NCI-H1092 (cell line): ENCODE results near the gene CDH4.

Experiments used
- DNase-seq: peaks from one replicate; lab custom pipeline; 2025; lab: John Stamatoyannopoulos, UW

The CDH4 gene

DNA sequence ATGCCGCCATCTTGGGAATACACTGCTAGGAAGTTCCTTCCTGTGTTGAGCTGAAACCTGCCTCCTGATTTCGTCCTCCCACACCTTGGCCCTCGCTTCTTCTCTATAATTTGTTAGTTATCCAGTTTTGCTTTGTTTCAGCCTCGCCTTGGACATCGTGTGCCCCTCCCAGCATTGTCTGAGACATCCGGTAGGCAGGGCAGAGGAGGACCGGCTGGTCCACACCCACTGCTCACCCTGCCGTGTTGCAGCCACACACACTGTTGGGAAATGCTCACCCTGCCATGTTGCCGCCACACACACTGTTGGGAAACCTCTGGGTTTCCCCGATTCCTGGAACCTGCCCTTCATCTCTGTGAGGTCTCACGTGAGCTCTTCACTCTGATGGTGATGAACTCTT is 105.1 kb downstream of the CDH4 start:
- DNase-seq: no peak

DNA sequence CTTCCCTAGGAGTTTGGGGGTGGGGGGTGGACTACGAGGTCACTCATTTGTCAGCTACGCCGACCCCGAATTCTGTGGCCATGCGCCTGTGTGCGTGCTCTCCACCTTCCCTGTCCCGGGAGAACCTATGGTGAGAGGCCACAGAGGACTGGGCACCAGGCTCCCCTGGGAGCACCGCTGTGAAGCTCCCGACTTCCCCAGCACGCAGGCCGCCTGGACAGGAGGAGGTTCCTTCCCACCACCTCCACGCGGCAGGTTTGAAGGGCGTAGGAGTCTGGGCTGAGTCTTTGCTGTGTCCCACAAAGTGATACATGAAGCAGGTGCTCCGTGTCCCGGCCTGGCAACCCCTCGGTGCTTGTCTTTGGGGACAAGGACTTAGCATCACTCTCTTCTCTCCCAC is 107.2 kb downstream of the CDH4 start:
- no peak for DNase-seq

DNA sequence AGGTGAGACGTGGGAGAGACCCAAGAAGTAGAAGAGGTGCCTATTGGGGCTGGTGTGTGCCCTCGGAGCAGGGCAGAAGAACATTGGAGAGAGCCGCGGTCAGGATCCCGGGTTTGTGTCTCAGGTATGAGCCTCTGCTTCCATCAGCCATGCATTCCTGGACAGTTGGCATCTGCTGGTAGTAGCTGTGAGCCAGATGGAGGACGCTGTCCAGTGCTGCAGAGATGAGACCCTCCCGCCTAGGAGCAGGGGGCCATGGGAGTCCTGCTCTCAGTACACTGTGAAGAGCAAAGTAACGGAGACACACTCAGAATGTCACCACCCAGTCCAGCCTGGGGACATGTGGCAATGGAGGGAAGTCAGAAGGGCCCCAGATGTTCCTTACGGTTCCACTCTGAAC is 108.2 kb downstream of the CDH4 start:
- no peak for DNase-seq

DNA sequence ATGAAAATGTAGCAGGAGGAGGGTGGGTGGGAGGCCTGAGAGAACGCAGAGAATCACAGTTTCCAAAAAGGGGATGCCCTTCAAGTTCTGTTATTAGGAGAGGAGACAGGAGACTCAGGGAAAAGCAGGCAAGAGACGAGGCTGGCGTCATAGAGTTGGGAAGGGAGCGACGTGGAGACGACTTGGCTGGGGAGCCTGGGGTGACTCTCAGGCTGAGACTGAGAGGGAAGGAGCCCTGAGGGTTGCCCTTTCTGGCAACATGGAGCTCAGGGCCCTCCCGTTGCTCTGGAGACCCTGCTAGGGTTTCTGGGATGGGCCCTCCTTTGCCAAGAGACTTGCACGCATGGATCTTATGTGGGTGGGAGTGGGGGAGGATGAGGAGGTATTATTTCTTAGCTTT is 108.9 kb downstream of the CDH4 start:
- no peak for DNase-seq

DNA sequence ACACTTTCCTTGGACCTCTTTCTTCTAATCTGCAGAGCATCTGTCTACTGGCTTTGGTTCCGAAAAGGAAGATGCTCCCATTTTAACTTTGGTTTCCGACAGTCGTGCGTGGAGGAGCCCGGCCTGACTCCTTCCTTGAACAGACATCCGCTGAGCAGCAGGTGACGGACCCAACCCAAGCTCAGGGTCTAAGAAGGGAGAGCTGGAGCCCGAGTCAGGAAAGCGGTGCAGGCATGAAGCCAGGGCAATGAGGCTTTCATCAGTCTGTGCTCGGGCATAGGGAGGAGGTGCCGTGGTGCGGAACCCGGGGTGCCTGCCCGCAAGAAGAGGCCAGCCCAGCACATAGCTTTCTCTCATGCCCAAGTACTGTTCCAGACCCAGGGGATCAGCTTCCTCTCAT is 109.4 kb downstream of the CDH4 start:
- DNase-seq: no peak

DNA sequence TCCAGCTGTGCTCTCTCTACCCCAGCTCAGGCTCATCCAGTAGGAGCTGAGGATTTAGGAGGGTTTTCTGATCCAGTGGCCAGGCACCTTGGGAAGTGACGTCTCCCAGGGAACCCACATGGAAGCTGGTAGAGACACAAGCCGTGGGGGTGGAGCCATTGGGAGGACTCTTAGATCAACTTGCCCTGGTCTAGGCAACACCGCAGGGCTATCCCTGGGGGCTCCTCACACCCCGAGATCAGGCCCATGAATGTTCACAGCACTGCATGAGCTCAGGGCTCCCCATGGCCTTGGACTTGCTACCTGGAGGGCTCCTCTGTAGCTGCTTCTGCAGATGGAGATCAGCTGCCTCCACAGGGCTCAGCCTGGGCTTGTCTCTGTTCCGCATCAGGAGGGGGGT is 112.1 kb downstream of the CDH4 start:
- DNase-seq: no peak

DNA sequence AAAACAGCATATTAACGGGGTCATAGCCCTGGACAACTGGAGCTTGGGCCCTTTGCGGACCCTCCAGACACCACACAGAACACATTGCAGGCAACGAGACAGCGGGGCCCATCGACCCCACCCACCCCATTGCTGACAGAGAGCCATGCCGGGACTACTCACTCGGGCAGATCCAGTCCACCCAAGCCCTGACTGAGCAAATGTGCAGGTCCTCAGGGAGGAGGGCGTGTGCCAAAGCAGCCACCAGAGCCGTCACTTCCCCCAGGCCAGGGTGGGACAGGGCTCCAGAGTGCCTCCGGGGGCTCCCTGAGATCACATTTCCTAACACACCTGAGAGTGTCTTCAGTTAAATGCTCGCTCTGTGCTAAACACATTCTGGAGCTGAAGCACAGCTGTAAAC is 114.9 kb downstream of the CDH4 start:
- DNase-seq: no peak

DNA sequence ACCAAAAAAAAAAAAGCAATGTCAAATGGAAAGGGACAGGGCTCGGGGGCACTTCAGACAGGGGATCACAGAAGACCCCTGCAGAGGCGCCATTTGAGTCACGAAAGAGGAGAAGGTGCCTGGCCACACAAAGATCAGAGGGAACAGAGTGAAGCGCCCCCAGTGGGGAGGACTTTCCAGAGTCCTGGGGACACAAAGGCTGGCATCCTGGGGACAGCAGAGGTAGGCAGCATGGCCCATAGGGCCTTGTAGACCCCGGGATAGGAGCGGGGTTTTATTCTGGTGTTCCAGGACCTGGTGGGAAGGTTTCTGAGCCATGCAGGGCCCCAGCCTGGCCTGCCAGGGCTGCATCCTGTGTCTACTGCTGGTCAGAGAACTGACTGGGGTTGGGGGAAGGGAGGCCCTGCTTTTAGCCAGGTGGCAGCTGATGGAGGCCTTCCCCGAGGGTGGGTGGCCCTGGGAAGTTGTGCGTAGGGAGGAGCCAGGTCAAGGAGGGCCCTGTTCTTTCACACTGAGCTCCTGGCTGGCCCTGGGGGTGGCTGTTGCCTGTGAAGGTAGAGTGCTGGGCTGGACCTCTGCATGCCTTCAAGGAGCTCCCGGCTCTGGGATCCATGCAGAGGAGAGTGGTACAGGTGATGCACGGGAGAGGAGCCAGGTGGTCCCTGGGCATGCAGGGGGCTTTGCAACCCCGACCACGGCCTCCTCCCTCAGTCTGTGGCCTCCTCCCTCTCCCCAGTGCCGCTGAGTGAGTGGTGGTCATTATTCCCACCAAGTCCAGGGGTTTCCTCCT is 117.9 kb downstream of the CDH4 start:
- no peak for DNase-seq

DNA sequence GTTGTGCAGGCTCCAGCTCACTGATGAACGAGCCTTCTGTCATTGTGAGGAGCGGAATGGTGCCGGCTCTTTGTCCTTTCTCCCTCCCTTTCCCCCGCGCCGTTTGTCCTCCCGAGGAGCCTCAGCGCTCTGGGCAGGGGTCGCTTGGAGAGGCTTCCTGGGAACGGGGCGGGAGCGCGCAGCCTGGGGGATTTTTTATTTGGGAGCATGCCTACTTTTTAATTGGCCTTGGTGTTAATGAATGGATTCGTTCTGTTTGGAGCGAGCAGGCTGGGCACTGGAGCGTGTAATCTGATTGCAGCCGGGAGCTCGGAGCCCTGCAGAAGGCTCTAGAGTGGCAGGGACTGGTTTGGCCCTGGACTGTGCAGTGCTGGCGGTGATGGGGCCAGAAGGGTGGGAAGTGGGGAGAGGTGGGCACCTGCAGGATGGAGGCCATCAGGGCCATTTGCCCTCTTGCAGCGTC is 118.8 kb downstream of the CDH4 start:
- no peak for DNase-seq

DNA sequence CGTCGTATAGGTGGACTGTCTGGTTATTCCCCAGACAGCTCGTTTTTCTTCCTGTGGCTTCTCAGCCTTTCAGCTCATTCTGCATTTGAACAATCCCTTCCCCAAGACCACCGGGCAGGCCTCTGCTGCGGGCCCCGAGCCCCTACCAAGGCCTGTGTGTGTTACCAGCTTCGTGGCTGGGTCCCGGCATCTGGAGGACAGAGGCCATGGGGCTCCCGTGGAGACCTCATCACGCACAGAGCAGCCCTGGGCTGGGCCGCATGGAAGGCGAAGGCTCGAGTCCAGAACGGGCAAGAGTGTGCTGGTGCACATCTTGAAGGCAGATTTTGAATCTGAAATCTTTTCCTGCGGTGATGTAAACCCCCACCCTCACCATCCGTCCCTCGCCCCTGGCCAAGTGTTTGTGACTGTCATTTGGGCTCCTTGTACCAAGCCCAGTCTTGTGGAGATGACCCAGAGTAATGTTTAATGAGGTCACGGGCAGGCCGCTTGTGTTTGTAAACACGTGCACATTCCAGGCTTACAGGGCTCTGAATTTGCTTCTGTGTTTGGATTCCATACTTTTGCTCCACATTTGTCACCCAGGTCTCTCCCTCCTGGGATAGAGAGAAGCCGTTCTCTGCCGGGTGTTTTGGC is 119.6 kb downstream of the CDH4 start:
- DNase-seq: no peak

DNA sequence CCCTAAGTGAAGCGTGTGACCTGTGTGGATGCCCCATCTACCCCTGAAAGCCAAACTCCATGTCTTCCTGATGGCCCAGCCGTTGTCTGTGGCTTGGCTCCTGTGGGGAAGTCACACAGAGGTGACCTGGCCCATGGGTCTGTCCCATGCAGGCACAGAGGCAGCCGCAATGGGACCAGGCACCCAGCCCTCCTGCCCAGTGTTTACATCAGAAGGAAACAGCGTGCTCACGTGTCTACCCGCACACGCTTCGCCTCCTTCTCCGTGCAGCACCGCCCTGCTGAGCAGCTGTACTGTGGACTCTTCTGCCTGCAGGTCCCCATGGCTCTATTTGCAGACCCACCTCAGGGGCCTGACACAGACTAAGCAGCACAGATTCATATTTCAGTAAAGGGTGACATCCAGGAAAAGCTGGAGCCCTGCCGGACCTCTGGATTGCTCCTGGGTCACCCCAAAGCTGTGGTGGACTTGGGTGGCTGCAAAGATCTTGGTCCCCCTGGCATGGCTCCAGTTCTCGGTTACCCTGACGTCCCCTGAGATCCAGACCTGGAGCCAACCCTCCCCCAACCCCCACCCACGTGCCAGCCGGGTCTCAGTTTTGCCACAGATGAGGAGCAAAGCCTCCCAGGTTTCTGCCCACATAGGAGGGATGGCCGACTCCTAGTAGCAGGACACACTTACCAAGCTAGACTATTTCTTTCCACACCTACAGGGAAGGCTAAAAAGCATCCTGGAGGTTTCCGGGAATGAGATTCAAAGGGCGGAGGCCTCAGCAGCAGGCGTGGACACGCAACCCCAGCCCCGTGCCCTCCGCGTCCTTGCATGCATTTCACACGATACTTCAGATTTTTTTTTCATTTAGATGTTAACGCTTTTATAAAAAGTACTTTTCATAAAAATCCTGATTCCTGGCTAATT is 120.3 kb downstream of the CDH4 start:
- DNase-seq: no peak

DNA sequence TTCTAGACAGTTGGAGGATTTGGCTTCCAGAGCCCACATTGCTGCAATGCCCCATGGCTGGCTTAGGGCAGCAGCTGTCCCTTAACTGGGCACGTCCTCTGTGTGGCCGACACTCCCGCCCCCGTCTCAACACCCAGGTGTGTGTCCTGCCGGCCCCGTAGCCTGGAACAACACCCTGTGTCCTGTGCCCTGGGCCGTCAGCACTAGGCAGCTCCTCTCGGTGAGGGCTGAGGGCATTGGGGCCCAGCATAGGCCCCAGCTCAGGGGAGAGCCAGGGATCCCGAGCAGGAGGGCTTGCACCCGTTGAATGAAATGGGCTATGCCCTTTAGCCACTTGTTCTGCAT is 121.0 kb downstream of the CDH4 start:
- DNase-seq: no peak

DNA sequence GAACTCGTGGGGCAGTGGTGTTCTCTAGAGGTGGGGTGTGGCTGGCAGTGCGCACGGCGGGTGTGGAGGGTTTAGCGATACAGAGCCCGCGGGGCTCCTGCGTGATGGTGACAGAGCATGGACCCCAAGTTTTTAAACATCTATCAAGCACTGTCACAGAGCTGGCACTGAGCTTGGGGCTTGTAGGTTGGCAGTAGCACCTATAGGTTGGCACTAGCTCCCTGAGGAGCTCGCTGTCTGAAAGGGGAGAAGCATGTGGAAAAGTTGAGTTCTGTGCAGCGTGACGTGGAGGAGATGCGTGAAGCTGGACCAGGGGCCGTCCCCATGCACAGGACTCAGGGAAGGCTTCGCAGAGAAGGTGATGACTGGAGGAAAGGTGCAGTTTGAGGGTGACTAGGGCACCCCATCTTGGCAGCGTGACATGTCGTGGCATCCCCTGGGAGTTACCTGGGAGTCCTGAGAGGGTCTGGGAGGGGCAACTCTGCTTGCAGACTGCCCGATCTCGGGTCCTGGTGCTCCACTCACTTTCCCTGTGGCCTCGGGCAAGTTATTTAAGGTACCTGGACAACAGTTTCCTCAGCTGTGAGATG is 122.0 kb downstream of the CDH4 start:
- DNase-seq: no peak

DNA sequence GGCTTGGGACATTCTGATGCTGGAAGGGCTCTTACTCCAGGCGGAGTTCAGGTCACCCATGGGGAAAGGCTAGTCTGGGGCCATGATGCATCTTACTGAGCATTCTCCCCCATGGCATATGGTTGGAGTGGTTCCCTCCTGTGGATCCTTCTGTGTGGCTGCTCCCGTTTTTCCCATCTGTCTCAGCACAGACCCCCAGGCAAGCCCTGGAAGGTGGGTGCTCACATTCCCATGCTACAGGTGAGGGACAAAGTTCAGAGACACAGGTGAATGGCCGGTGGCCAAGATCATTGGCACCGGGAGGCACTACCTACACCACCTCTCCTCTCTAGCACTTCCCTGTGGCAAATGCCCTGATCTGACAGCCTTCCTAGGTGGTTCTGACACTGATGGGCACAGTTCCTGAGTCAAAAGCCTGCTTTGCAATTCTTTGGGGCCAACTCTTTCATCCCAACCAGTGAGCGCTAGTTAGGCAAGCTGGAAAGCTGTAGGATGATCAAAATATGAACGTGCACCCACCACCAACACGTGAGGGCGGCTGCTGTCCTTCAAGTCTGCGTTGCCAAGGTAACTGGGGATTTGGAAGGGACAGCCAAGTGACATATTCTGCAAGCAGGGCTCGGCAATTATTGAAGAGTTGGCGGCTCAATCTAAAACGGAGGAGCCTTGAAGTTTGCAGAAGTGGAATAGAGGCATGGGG is 124.6 kb downstream of the CDH4 start:
- DNase-seq: no peak

DNA sequence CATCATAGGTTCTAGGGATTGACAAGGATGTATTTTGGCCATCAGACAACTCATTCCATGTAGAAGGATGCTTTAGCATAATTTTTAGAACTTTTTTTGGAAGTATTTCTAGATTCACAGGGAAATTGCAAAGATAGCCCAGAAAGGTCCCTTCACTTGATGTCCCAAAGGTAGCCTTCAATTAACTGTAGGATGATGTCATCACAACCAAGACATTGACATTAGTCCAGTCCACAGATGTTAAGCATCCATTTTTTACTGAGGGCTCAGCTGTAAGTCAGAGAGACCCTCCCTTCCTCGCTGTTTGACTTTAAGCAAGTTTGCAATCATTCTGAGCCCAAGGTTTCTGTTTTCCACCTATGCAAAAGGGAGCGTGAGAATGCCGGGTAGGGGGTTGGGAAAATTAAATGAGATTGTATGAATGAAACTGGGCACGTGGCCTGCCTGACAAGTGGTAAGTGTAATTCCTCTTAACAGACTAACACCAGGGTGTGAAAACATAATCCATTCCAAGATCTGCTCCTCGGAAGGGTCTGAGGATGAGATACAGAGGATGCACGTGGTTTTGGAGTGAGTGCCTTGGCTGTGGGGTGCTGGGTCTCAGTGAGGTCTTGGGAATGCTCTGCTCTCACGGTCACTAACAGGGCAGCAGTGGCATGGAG is 126.8 kb downstream of the CDH4 start:
- DNase-seq: no peak

DNA sequence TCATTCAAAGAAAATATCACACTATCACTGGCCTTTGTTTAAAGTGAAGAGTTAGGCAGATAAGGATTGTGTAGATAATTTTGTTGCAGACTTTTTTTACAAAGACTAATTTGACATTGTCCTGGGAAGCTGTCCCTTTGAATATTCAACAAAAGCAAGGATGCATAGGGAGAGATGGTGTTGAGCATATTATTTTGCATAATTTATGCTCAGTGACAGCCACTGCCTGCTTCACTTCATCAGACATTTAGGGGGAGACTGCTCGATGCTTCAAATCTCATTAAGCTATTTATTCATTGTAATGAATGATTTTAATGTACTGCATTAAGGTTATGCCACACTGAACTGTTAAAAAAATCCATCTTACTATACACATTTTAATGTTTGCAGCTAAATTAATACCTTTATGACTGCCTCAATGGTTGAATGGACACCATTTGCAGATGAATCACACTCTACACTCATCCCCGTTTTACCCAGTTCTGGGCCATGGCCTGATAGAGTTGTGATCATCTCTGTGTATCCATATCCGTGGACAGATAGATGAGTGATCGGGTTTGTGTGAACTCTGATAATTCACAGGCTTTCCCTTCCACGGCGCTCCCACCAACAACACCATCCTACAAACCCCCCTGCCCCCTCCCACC is 128.0 kb downstream of the CDH4 start:
- DNase-seq: no peak

DNA sequence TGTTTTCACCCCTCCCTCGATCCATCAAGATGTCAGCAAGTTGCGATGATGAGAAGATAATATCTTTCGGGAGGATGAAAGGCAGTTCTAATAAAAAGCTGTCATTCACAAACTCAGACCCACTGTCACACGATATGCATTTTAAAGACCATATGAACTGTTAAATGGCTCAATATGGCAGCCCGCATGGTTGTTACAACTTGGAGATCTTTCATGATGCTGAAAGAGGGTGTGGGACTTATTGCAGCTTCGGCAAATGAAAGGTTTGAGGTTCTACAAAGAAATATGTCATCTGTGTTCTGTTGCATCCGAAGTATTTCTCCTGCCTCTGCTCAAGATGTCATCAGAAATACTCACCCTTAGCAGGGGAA is 128.5 kb downstream of the CDH4 start:
- no peak for DNase-seq

DNA sequence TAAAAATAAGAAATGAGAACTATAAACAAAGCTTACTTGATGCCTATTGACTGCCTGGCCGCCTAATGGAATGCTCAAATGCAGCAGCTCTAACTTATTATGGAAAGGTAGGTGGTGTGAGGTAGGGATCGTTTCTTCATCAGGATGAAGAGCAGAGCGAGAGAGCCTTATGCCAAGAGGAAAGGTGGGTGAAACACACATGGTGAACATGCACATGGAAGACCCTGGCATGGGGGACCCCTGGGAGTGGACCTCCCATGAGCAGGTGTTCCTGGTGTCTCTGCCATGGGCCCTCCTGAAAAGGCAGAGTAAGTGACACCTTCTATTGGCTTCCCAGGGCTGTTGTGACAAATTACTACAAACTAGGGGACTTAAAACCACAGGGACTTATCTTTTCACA is 130.1 kb downstream of the CDH4 start:
- DNase-seq: no peak

DNA sequence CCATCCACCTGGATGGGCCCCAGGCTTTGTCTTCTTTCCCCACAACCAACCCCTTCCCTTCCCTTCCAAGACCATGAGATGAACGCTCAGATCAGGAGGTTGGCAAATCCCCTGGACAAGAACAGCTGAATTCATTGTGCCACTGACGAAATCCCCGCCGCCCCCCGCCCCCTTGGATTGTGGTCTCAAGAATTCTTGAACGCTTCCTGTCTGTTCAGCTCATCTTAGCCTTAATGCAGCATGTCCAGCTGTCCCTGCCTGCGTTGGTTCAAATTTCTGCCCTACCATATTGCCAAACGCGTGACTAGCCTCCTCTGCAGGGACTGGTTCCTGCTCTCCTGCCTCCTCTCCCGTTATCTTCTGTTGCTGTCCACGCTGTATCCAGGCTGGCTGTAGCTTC is 133.2 kb downstream of the CDH4 start:
- DNase-seq: no peak

DNA sequence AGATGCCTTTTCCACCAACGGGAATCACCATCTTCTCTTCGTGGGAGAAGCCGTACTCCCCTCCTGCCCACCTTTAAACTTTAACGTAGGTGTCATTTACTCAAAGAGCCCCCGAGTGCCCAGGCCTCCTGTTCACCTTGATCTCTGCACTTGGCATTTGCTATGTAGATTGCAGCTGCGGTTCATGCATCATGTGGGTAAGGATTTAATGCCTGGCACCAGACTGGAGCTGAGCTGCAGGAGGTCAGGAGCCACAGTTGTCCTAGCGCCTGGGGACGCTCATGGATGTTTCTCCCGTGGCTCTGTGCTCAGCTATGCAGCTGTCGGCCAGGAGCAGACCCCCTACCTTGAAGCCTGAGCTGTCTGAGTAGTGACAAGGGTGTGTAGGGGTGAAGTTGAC is 133.7 kb downstream of the CDH4 start:
- DNase-seq: no peak
